H1 (cell line): ENCODE data around the gene DPYSL4. TPM values are rescaled to one million over a fixed set of nuclear protein-coding genes. Genes with fewer than 3 reads are reported as not detected.

Source experiments
- CTCF ChIA-PET: fragments of 300-600 bp; sonication (Branson Sonifier 250); formaldehyde crosslinking; loops from one replicate; lab custom pipeline; 2021; ENCODE audit not compliant: partially characterized antibody; lab: Charles Lee
- POLR2A ChIA-PET: fragments of 300-600 bp; sonication (Branson Sonifier 250); formaldehyde crosslinking; loops from one replicate; lab custom pipeline; 2021; ENCODE audit warnings: inconsistent platforms; ENCODE audit not compliant: partially characterized antibody; lab: Charles Lee
- DNase-seq, 2 experiments: peaks; one replicate each; pipeline versions ENCODE4 v3.0.0 to v3.0.0-alpha.2; 2010 to 2022; ENCODE audit warnings: low spot score in 2 of 2, low read depth in 1 of 2, mixed read lengths in 1 of 2
- FAIRE-seq: peaks from 2 replicates; lab custom pipeline; 2011; peaks lifted over from hg19 to GRCh38; lab: Jason Lieb, UNC
- H2AFZ ChIP-seq: 2 replicates; pipeline ENCODE4 v1.8.1; 2012; ENCODE audit warnings: low read length, inconsistent platforms
- H2AK5ac ChIP-seq: 2 replicates; pipeline ENCODE4 v1.6.1; 2013; ENCODE audit warnings: low read depth, low read length
- H2BK120ac ChIP-seq: replicated peaks from 2 replicates; pipeline ENCODE3; 2013; ENCODE audit warnings: low read depth, low read length, inconsistent platforms
- H2BK12ac ChIP-seq: 2 replicates; pipeline ENCODE4 v1.6.1; 2013; ENCODE audit warnings: low read depth, low read length
- H2BK15ac ChIP-seq: 2 replicates; pipeline ENCODE4 v1.6.1; 2013; ENCODE audit warnings: low read length
- H2BK20ac ChIP-seq: 2 replicates; pipeline ENCODE4 v1.6.1; 2013; ENCODE audit warnings: low read length
- H2BK5ac ChIP-seq: 2 replicates; pipeline ENCODE4 v1.6.1; 2013; ENCODE audit warnings: low read depth, low read length
- H3K14ac ChIP-seq: 2 replicates; pipeline ENCODE4 v1.6.1; 2013; ENCODE audit warnings: inconsistent platforms; ENCODE audit not compliant: insufficient read length
- H3K18ac ChIP-seq: 2 replicates; pipeline ENCODE4 v1.6.1; 2013; ENCODE audit warnings: low read length; ENCODE audit errors: extremely low read depth
- H3K23ac ChIP-seq: 2 replicates; pipeline ENCODE4 v1.6.1; 2013; ENCODE audit warnings: inconsistent platforms; ENCODE audit not compliant: insufficient read length
- H3K23me2 ChIP-seq: 2 replicates; pipeline ENCODE4 v1.6.1; 2013; ENCODE audit warnings: low read depth, low read length
- H3K27ac ChIP-seq: 2 replicates; pipeline ENCODE4 v1.6.1; 2011; ENCODE audit warnings: low read depth, low read length, inconsistent platforms
- H3K27me3 ChIP-seq, 4 experiments: replicated peaks in 1 of 4; 1 replicate in 1 of 4; 2 replicates in 3 of 4; pipeline versions ENCODE4 v1.6.1 to v1.8.1; 2011 to 2013; ENCODE audit warnings: low read length in 3 of 4, mild to moderate bottlenecking in 3 of 4, inconsistent platforms in 2 of 4, mixed read lengths in 2 of 4, moderate library complexity in 1 of 4; ENCODE audit not compliant: control insufficient read depth in 3 of 4, insufficient read depth in 3 of 4; ENCODE audit errors: extremely low read depth in 1 of 4
- H3K36me3 ChIP-seq, 4 experiments: 2 replicates each; pipeline versions ENCODE4 v1.6.1 to v1.8.1; 2011 to 2013; ENCODE audit warnings: mild to moderate bottlenecking in 4 of 4, low read length in 3 of 4, moderate library complexity in 2 of 4, control low read depth in 1 of 4, inconsistent platforms in 1 of 4; ENCODE audit not compliant: insufficient read depth in 4 of 4, control insufficient read depth in 2 of 4
- H3K4ac ChIP-seq: replicated peaks from 2 replicates; pipeline ENCODE3; 2013; ENCODE audit warnings: low read length, low read depth, mixed read lengths, inconsistent platforms; ENCODE audit not compliant: insufficient read length
- H3K4me1 ChIP-seq, 4 experiments: replicated peaks in 1 of 4; 1 replicate in 1 of 4; 2 replicates in 3 of 4; pipeline versions ENCODE4 v1.6.1 to v1.8.1; 2011 to 2013; ENCODE audit warnings: low read length in 3 of 4, inconsistent platforms in 2 of 4, mixed read lengths in 1 of 4; ENCODE audit not compliant: insufficient read depth in 4 of 4, control insufficient read depth in 3 of 4
- H3K4me2 ChIP-seq, 2 experiments: 2 replicates each; pipeline versions ENCODE4 v1.6.1 to v1.8.1; 2011 to 2013; ENCODE audit warnings: low read depth in 2 of 2, low read length in 2 of 2, control low read depth in 1 of 2, inconsistent platforms in 1 of 2, mild to moderate bottlenecking in 1 of 2; ENCODE audit not compliant: insufficient read depth in 1 of 2
- H3K4me3 ChIP-seq, 4 experiments: fragments of 200-600, 300-600 bp in 1 of 4; sonication (generic), shearing (Covaris generic), sonication (Bioruptor Twin) in 1 of 4; 2 replicates each; pipeline versions ENCODE4 v1.5.1 to v1.8.1; 2011 to 2016; ENCODE audit warnings: low read length in 4 of 4, low read depth in 3 of 4, control low read depth in 2 of 4, inconsistent platforms in 2 of 4, mild to moderate bottlenecking in 2 of 4, mixed read lengths in 1 of 4, moderate library complexity in 1 of 4; ENCODE audit not compliant: insufficient read depth in 2 of 4; ENCODE audit errors: extremely low read depth in 1 of 4
- H3K56ac ChIP-seq: replicated peaks from 2 replicates; pipeline ENCODE3; 2013; ENCODE audit warnings: low read depth, mild to moderate bottlenecking, mixed read lengths, low read length, inconsistent platforms; ENCODE audit not compliant: insufficient read length
- H3K79me1 ChIP-seq: 2 replicates; pipeline ENCODE4 v1.6.1; 2013; ENCODE audit warnings: low read depth, low read length, control low read depth
- H3K79me2 ChIP-seq, 2 experiments: 2 replicates each; pipeline versions ENCODE4 v1.6.1 to v1.8.1; 2012 to 2013; ENCODE audit warnings: low read length in 2 of 2, mild to moderate bottlenecking in 2 of 2, inconsistent platforms in 1 of 2; ENCODE audit not compliant: insufficient read depth in 2 of 2, control insufficient read depth in 1 of 2
- H3K9ac ChIP-seq, 4 experiments: replicated peaks in 1 of 4; 1 replicate in 1 of 4; 2 replicates in 3 of 4; pipeline versions ENCODE4 v1.6.1 to v1.8.1; 2011 to 2013; ENCODE audit warnings: low read depth in 3 of 4, low read length in 3 of 4, control low read depth in 2 of 4, mild to moderate bottlenecking in 2 of 4, moderate library complexity in 2 of 4, inconsistent platforms in 1 of 4; ENCODE audit errors: extremely low read depth in 1 of 4
- H3K9me3 ChIP-seq, 2 experiments: 2 replicates each; pipeline versions ENCODE4 v1.6.1 to v1.8.1; 2012 to 2013; ENCODE audit warnings: mild to moderate bottlenecking in 2 of 2, moderate library complexity in 2 of 2, control low read depth in 1 of 2, inconsistent platforms in 1 of 2, low read depth in 1 of 2, low read length in 1 of 2, mixed read lengths in 1 of 2; ENCODE audit not compliant: insufficient read depth in 2 of 2
- H4K20me1 ChIP-seq, 2 experiments: replicated peaks in 1 of 2; 2 replicates each; pipeline versions ENCODE3 to v1.8.1; 2011 to 2013; ENCODE audit warnings: inconsistent platforms in 2 of 2, low read length in 2 of 2, mild to moderate bottlenecking in 1 of 2; ENCODE audit not compliant: insufficient read depth in 2 of 2, control insufficient read depth in 1 of 2
- H4K5ac ChIP-seq: 2 replicates; pipeline ENCODE4 v1.6.1; 2013; ENCODE audit warnings: low read length, low read depth, mixed read lengths, inconsistent platforms; ENCODE audit not compliant: insufficient read length
- H4K8ac ChIP-seq: 2 replicates; pipeline ENCODE4 v1.8.0; 2013; ENCODE audit warnings: mild to moderate bottlenecking, moderate library complexity, low read length, inconsistent platforms; ENCODE audit not compliant: insufficient read depth; ENCODE audit errors: extremely low read depth
- H4K91ac ChIP-seq: replicated peaks from 2 replicates; pipeline ENCODE3; 2013; ENCODE audit warnings: low read length, mixed read lengths, inconsistent platforms; ENCODE audit not compliant: insufficient read length
- SAP30 ChIP-seq: fragments of 300-600 bp; sonication (generic); IDR thresholded peaks from 2 replicates; pipeline ENCODE4 v1.7.1; 2012; ENCODE audit warnings: low read length, moderate library complexity, mild to moderate bottlenecking, inconsistent platforms; ENCODE audit not compliant: insufficient read depth, insufficient replicate concordance
- TAF7 ChIP-seq: optimal IDR thresholded peaks from 2 replicates; pipeline ENCODE3; 2011; ENCODE audit warnings: low read depth, mild to moderate bottlenecking, inconsistent platforms, low read length, moderate library complexity, borderline replicate concordance
- TCF12 ChIP-seq: IDR thresholded peaks from 2 replicates; pipeline ENCODE4 v1.6.1; 2011; ENCODE audit warnings: low read depth, mild to moderate bottlenecking, low read length
- WGBS, 2 experiments: shearing (Covaris generic) in 1 of 2; methylation state at CpG; one replicate each; pipeline versions ENCODE4 v1.1.6 to v1.1.7; 2013 to 2015; ENCODE audit warnings: low lambda C conversion rate in 2 of 2, mixed read lengths in 2 of 2, inconsistent platforms in 1 of 2, low coverage in 1 of 2, missing lambda C conversion rate in 1 of 2; ENCODE audit not compliant: insufficient replicate concordance in 2 of 2, insufficient coverage in 1 of 2, insufficient read length in 1 of 2; ENCODE audit errors: extremely low coverage in 1 of 2, missing lambda C conversion rate in 1 of 2; 5-methylcytosine and 5-hydroxymethylcytosine counted together
- polyA plus RNA-seq, 7 experiments: library from polyadenylated mRNA; depleted of rRNA in 3 of 7; stranded (reverse) in 5 of 7; unstranded in 2 of 7; fragments of >200 nt in 5 of 7; fragments of 200-250 nt in 2 of 7; gene quantifications; 1 replicate in 5 of 7; 2 replicates in 1 of 7; 4 replicates in 1 of 7; pipeline versions ENCODE4 v1.2.1 to v1.2.3, GENCODE V29; 2011 to 2013; ENCODE audit warnings: missing spikeins in 2 of 7, mixed read lengths in 2 of 7
- total RNA-seq: library from RNA; stranded (reverse); fragmentation: NEBNext Ultra II Directional; extraction: Animal tissue kit (Norgen Biotek cat#: 25700); gene quantifications from 2 replicates; pipeline ENCODE4 v1.2.1, GENCODE V29; 2021
- TF ChIP-seq, protein P1 (sequence below), 3 experiments: IDR thresholded peaks; 1 replicate in 2 of 3; 2 replicates in 1 of 3; pipeline versions ENCODE4 v1.5.1 to v1.6.1; 2011; ENCODE audit warnings: low read length in 3 of 3, mild to moderate bottlenecking in 3 of 3, inconsistent platforms in 2 of 3, low read depth in 1 of 3, moderate library complexity in 1 of 3; ENCODE audit not compliant: insufficient read depth in 1 of 3; ENCODE audit errors: control extremely low read depth in 1 of 3

DPYSL4 gene
- total and polyA plus RNA-seq, 2 of the 8 experiments (the other 6 are each of a cell fraction or from before 2014, with no cell fraction given) = 12.9 to 15.2 TPM

DNA sequence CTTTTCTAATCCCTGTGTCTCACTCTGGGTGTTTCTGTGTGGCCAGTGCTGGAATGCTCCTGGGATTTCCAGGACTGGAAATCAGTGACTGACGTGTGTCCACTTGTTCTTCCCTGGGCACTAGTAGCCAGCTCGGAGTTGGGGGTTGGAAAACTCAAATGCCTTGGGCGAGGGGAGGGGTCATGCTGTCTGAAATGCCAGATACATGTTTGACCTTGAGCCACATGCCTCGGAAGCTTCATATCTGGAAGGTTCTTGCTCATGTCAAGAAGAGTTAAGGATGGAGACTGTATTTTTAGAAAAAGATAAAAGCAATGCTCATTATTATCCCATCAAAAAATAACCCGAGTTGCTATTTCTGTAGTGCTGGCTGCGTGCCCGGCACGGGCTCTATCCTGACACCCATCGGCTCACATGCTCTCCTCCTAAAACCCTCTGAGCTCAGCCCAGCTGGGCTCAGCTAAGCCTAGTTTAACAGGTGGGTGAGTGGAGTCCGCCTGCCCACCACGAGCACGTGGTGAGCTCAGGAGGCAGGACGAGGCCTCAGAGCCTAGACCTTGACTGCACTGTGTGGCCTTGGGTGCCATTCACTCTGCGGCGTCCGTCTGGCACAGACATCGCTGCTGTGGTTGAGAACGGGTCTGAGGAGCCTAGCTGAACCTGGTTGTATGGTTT is 6.4 kb downstream of the DPYSL4 start:
- Histone ChIP-seq H2BK20ac (no peak overlapping the region), H3K4me3 (no peak overlapping the region), H4K8ac (no peak overlapping the region), H3K4me1 (peaks cover 0 to under 1% (median under 1%) of the 10 kb centered on the region in 4 experiments; a peak in 2 of 7 replicates), H3K9ac (no peak overlapping the region), H4K5ac (no peak overlapping the region), H2BK15ac (no peak overlapping the region), H3K27me3 (peaks cover 0 to 11% (median 6%) of the 10 kb centered on the region in 4 experiments; a peak in 5 of 7 replicates), H3K4ac (no peak overlapping the region), H3K23me2 (no peaks in the 10 kb centered on the region), H3K9me3 (no peaks in the 10 kb centered on the region), H3K23ac (no peak overlapping the region), H3K56ac (no peak overlapping the region), H2BK120ac (no peak overlapping the region), H2BK12ac (no peak overlapping the region), H4K20me1 (peaks cover 2 to 19% of the 10 kb centered on the region in 2 experiments), H3K18ac (no peak overlapping the region), H2BK5ac (no peak overlapping the region), H4K91ac (no peak overlapping the region), H3K36me3 (no peaks in the 10 kb centered on the region; a peak in 2 of 8 replicates), H3K14ac (no peak overlapping the region), H2AK5ac (no peak overlapping the region), H3K27ac (no peak overlapping the region), H3K79me1 (peaks cover 2% of the 10 kb centered on the region; the same call in 1 of the 2 replicates), H2AFZ (no peak overlapping the region), H3K4me2 (no peak overlapping the region), H3K79me2 (no peaks in the 10 kb centered on the region)
- TF ChIP-seq SAP30 (no peak), TAF7 (no peak), TCF12 (no peak)
- TF ChIP-seq, protein P1, sequence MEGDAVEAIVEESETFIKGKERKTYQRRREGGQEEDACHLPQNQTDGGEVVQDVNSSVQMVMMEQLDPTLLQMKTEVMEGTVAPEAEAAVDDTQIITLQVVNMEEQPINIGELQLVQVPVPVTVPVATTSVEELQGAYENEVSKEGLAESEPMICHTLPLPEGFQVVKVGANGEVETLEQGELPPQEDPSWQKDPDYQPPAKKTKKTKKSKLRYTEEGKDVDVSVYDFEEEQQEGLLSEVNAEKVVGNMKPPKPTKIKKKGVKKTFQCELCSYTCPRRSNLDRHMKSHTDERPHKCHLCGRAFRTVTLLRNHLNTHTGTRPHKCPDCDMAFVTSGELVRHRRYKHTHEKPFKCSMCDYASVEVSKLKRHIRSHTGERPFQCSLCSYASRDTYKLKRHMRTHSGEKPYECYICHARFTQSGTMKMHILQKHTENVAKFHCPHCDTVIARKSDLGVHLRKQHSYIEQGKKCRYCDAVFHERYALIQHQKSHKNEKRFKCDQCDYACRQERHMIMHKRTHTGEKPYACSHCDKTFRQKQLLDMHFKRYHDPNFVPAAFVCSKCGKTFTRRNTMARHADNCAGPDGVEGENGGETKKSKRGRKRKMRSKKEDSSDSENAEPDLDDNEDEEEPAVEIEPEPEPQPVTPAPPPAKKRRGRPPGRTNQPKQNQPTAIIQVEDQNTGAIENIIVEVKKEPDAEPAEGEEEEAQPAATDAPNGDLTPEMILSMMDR (IDR thresholded peaks at IDR 0.05; ENCODE audit: control extremely low read depth in 1 of 3, insufficient read depth in 1 of 3, low read depth in 1 of 3, low read length in 3 of 3) = no peak
- FAIRE-seq (no peak), DNase-seq (no peak)
- CTCF ChIA-PET = interaction anchor here (0.9 to 3.9 kb wide), 7 partner anchors 11 to 263 kb away, joined by 3 to 12 read pairs (median 3); no protein-coding TSS in a partner anchor
- 92% methylated on average over 18 of the region's 18 CpGs; no CpG with 5 or more reads in 1 of the 2 experiments for WGBS, 2 experiments
- POLR2A ChIA-PET = interaction anchor here (0.6 to 1.1 kb wide), 2 partner anchors 13 to 83 kb away, joined by 3 to 4 read pairs; no protein-coding TSS in a partner anchor
